Vagina (tissue), 2 donors: ENCODE measurements around the gene DYSF. TPM values are rescaled to one million over a fixed set of nuclear protein-coding genes. Genes with fewer than 3 reads are reported as not detected.

Source experiments
- DNase-seq, 2 donors: peaks; one replicate each; pipeline ENCODE4 v3.0.0-alpha.2; 2017; ENCODE audit errors: extremely low spot score in 2 of 2
- H3K27ac ChIP-seq: fragments of 200-600 bp; sonication (generic); one replicate; pipeline ENCODE4 v1.5.1; 2019
- H3K27me3 ChIP-seq: fragments of 200-600 bp; sonication (generic); one replicate; pipeline ENCODE4 v1.5.1; 2019
- H3K36me3 ChIP-seq, 2 donors: fragments of 200-600 bp; sonication (generic); one replicate each; pipeline ENCODE4 v1.5.1; 2017 to 2019
- H3K4me1 ChIP-seq: fragments of 200-600 bp; sonication (generic); one replicate; pipeline ENCODE4 v1.5.1; 2019
- H3K4me3 ChIP-seq, 2 donors: fragments of 200-600 bp; sonication (generic); 1 replicate in 1 of 2; 2 replicates in 1 of 2; pipeline ENCODE4 v1.5.1; 2016 to 2019
- H3K9me3 ChIP-seq: fragments of 200-600 bp; sonication (generic); one replicate; pipeline ENCODE4 v1.5.1; 2019
- POLR2A ChIP-seq, 2 donors: fragments of 450-650 bp; IDR thresholded peaks; one replicate each; pipeline ENCODE4 v1.6.1; 2017; ENCODE audit warnings: antibody characterized with exemption in 2 of 2, mild to moderate bottlenecking in 2 of 2, moderate library complexity in 2 of 2
- POLR2AphosphoS5 ChIP-seq, 2 donors: sonication (generic); formaldehyde crosslinking; IDR thresholded peaks; one replicate each; pipeline ENCODE4 v1.9.0; 2017; ENCODE audit warnings: antibody characterized with exemption in 2 of 2, mild to moderate bottlenecking in 2 of 2, low read depth in 1 of 2; ENCODE audit not compliant: insufficient read depth in 1 of 2
- intact Hi-C: fragments of 100-400 bp; cut with DNase I; formaldehyde crosslinking; loops from one replicate; pipeline ENCODE4 v1.15.1; 2023
- total RNA-seq: library from RNA; depleted of rRNA; stranded (reverse); fragments of >200 nt; gene quantifications from one replicate; pipeline ENCODE4 v1.2.3, GENCODE V29; 2016
- TF ChIP-seq, protein P1 (sequence below), 3 experiments: fragments of 450-650 bp in 2 of 3; fragments of 200-600 bp in 1 of 3; sonication (generic) in 1 of 3; IDR thresholded peaks; one replicate each; pipeline ENCODE4 v1.5.1; 2017 to 2019; ENCODE audit warnings: antibody characterized with exemption in 3 of 3, mild to moderate bottlenecking in 2 of 3, moderate library complexity in 2 of 3

Gene DYSF
- total RNA-seq, 1 donor from 2014 or later: 10.1 TPM

- no peaks in the 10 kb centered on the region for H3K36me3 ChIP-seq
- H3K27me3 ChIP-seq: no peaks in the 10 kb centered on the region
- no peak overlapping the region for H3K4me3 ChIP-seq
- TF ChIP-seq, protein P1, sequence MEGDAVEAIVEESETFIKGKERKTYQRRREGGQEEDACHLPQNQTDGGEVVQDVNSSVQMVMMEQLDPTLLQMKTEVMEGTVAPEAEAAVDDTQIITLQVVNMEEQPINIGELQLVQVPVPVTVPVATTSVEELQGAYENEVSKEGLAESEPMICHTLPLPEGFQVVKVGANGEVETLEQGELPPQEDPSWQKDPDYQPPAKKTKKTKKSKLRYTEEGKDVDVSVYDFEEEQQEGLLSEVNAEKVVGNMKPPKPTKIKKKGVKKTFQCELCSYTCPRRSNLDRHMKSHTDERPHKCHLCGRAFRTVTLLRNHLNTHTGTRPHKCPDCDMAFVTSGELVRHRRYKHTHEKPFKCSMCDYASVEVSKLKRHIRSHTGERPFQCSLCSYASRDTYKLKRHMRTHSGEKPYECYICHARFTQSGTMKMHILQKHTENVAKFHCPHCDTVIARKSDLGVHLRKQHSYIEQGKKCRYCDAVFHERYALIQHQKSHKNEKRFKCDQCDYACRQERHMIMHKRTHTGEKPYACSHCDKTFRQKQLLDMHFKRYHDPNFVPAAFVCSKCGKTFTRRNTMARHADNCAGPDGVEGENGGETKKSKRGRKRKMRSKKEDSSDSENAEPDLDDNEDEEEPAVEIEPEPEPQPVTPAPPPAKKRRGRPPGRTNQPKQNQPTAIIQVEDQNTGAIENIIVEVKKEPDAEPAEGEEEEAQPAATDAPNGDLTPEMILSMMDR (IDR thresholded peaks at IDR 0.05): no peak
- TF ChIP-seq POLR2AphosphoS5 (IDR thresholded peaks at IDR 0.05; ENCODE audit: insufficient read depth in 1 of 2, low read depth in 1 of 2): no peak
- no peak for TF ChIP-seq POLR2A (IDR thresholded peaks at IDR 0.05)
- H3K9me3 ChIP-seq: no peaks in the 10 kb centered on the region
- DNase-seq: no peak
- intact Hi-C loops: no loop called here
- no peaks in the 10 kb centered on the region for H3K4me1 ChIP-seq
- H3K27ac ChIP-seq: no peak overlapping the region
Observed at GRCh38 chr2:71540818-71541217, 87.5 kb downstream of the DYSF start.

DNA sequence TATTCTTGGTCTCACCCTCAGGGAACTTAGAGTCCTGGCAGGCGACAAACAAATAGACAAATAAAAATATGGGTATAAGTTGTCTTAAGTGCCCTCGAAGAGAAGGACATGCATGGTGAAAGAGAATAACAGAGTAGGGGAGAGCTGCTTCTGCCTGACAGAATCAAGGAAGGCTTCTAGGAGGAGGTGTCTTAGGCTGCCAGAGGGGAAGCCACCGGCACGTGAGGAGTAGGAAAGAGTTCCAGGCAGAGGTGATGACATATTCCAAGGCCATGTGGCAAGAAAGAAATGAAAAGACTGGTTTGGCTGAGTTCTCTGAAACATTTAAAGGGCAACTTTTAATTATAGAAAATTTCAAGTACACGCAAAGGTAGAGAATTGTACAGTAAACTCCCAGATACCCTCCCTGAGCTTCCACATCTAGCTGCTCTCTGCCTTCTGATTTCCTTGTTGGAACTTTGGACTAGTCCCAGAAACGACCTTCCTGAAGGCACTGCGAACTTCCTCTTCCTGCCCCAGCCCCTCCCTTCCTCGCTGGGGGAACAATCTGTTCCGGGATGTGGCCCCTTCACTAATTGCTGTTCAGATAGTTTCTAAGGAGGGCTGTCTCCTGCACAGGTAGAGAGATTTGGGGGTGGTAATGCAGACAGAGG lies 91.7 kb downstream of the DYSF start:
- Histone ChIP-seq H3K9me3 (no peaks in the 10 kb centered on the region), H3K27ac (no peak overlapping the region), H3K4me1 (no peaks in the 10 kb centered on the region), H3K4me3 (peak overlapping the region in 1 of 2 donors; percentile 7), H3K27me3 (no peaks in the 10 kb centered on the region), H3K36me3 (no peaks in the 10 kb centered on the region)
- DNase-seq: no peak
- TF ChIP-seq POLR2AphosphoS5 (IDR thresholded peaks at IDR 0.05; ENCODE audit: insufficient read depth in 1 of 2, low read depth in 1 of 2) (no peak), POLR2A (IDR thresholded peaks at IDR 0.05) (no peak)
- TF ChIP-seq, protein P1 (IDR thresholded peaks at IDR 0.05): no peak
- intact Hi-C loops: no loop called here

DNA sequence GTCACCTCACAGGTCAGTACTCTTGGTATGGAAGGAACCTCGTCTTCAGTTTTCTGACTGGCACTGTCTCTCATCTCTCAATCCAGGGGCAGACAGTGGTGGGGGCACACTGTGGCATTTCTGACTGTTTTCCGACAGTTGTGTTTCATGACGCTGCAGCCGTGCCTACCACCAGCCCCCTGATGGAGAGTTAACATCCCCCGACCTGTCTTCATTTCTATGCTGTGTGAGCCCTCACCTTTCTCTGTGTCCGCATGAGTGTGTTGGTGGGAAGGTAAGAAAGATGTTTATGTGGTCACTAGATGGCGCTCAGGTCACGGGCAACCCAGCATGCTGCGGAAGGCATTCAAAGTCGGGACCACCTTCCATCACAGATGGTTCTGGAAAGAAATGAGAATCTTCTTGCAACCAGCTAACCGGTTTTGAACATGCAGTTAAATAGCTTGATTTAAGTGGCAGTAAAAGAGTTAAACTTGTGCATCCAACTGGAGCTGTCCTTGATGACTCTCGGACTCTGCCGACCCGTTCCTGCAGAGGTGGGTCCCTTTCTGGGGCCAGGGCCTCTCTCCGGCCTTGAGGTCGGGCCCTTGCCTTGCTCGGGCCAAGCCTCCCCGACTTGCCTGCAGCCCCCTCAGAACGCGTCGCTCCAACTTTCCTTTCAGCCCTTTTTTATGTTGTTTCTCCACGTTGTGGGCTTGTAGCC lies 92.4 kb downstream of the DYSF start:
- no peak overlapping the region for H3K27ac ChIP-seq
- DNase-seq: no peak
- no peaks in the 10 kb centered on the region for H3K4me1 ChIP-seq
- no peaks in the 10 kb centered on the region for H3K9me3 ChIP-seq
- TF ChIP-seq, protein P1 (IDR thresholded peaks at IDR 0.05): peak in 2 of 3 experiments; percentile 62 to 69
- TF ChIP-seq POLR2AphosphoS5 (IDR thresholded peaks at IDR 0.05; ENCODE audit: insufficient read depth in 1 of 2, low read depth in 1 of 2) (no peak), POLR2A (IDR thresholded peaks at IDR 0.05) (no peak)
- peak overlapping the region in 1 of 2 donors; percentile 7 for H3K4me3 ChIP-seq
- H3K36me3 ChIP-seq: no peaks in the 10 kb centered on the region
- intact Hi-C loops: no loop called here
- no peaks in the 10 kb centered on the region for H3K27me3 ChIP-seq

DNA sequence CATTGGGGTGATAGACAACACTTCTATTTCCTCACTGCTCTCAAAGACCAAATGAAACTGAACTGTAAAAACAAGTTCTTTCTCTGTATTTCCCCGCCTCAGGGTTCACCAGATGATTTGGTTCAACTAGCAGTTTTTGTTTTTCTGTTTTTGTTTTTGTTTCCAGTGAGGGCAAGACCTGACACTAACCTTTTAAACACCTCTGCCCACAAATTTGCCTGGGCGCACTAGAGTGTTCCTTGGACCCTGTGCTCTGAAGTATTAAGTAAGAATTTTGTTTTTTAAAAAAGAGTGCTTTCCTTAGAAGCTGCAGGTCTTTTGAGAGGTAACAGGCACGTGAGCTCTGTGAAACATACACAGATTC lies 92.9 kb downstream of the DYSF start:
- no peaks in the 10 kb centered on the region for H3K27me3 ChIP-seq
- no peak overlapping the region for H3K4me3 ChIP-seq

More for the DNA sequence above, 92.9 kb downstream of the DYSF start:
- Histone ChIP-seq H3K9me3 (no peaks in the 10 kb centered on the region), H3K36me3 (no peaks in the 10 kb centered on the region), H3K27ac (no peak overlapping the region), H3K4me1 (no peaks in the 10 kb centered on the region)
- DNase-seq: no peak
- intact Hi-C loops: no loop called here
- TF ChIP-seq POLR2AphosphoS5 (IDR thresholded peaks at IDR 0.05; ENCODE audit: insufficient read depth in 1 of 2, low read depth in 1 of 2): no peak
- TF ChIP-seq, protein P1 (IDR thresholded peaks at IDR 0.05): no peak
- no peak for TF ChIP-seq POLR2A (IDR thresholded peaks at IDR 0.05)
